Body of pancreas (tissue), 4 donors: ENCODE results near the gene UROS.

Experiments
- POLR2A ChIP-seq, 3 donors: fragments of 450-650 bp; IDR thresholded peaks; one replicate each; pipeline ENCODE4 v1.6.1; 2016; ENCODE audit warnings: antibody characterized with exemption in 3 of 3, mild to moderate bottlenecking in 2 of 3
- TF ChIP-seq, protein P1 (sequence below), 7 experiments: fragments of 450-650 bp in 4 of 7; fragments of 200-600 bp in 3 of 7; sonication (generic) in 3 of 7; IDR thresholded peaks; one replicate each; pipeline ENCODE4 v1.5.1; 2016 to 2019; ENCODE audit warnings: antibody characterized with exemption in 7 of 7

DNA sequence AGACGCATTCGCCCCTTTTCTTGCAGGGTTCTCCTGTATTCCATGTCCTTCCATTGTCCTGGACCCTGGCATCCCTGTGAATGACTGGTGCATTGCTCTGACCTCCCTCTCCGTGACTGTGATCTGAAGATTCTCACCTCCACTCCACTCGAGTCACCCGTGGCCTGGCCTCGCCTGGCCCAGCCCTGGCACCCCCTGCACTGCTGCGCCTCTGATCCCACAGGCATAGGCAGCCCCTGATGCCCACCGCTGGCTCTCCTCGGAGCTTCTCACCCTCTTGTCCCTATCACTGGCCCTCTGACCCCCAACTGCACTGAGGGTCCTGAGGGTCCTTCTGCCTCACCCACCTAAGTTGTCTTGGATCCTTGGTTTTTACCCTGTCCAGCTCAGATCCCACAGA, 45.3 kb downstream of the UROS start:
- TF ChIP-seq, protein P1, sequence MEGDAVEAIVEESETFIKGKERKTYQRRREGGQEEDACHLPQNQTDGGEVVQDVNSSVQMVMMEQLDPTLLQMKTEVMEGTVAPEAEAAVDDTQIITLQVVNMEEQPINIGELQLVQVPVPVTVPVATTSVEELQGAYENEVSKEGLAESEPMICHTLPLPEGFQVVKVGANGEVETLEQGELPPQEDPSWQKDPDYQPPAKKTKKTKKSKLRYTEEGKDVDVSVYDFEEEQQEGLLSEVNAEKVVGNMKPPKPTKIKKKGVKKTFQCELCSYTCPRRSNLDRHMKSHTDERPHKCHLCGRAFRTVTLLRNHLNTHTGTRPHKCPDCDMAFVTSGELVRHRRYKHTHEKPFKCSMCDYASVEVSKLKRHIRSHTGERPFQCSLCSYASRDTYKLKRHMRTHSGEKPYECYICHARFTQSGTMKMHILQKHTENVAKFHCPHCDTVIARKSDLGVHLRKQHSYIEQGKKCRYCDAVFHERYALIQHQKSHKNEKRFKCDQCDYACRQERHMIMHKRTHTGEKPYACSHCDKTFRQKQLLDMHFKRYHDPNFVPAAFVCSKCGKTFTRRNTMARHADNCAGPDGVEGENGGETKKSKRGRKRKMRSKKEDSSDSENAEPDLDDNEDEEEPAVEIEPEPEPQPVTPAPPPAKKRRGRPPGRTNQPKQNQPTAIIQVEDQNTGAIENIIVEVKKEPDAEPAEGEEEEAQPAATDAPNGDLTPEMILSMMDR (IDR thresholded peaks at IDR 0.05), result no peak
- no peak for TF ChIP-seq POLR2A (IDR thresholded peaks at IDR 0.05)
